PFSK-1 (cell line): ENCODE results near the gene ADAMTS2.

ENCODE experiments used
- POLR2AphosphoS5 ChIP-seq: IDR thresholded peaks from 2 replicates; pipeline ENCODE4 v1.6.1; 2012; ENCODE audit warnings: low read depth, mild to moderate bottlenecking, control low read depth, low read length, moderate library complexity
- REST ChIP-seq, 2 experiments: IDR thresholded peaks; 2 replicates each; pipeline versions ENCODE4 v1.6.1 to v1.8.0; 2011 to 2012; ENCODE audit warnings: low read depth in 2 of 2, low read length in 2 of 2, control low read depth in 1 of 2, inconsistent platforms in 1 of 2, mild to moderate bottlenecking in 1 of 2, moderate library complexity in 1 of 2; ENCODE audit not compliant: insufficient read depth in 1 of 2
- SIN3A ChIP-seq: IDR thresholded peaks from 2 replicates; pipeline ENCODE4 v1.6.1; 2012; ENCODE audit warnings: mild to moderate bottlenecking, low read length, moderate library complexity, borderline replicate concordance; ENCODE audit not compliant: insufficient read depth
- TAF1 ChIP-seq: IDR thresholded peaks from 2 replicates; pipeline ENCODE4 v1.6.1; 2012; ENCODE audit warnings: low read length, control low read depth, borderline replicate concordance; ENCODE audit not compliant: insufficient read depth

DNA sequence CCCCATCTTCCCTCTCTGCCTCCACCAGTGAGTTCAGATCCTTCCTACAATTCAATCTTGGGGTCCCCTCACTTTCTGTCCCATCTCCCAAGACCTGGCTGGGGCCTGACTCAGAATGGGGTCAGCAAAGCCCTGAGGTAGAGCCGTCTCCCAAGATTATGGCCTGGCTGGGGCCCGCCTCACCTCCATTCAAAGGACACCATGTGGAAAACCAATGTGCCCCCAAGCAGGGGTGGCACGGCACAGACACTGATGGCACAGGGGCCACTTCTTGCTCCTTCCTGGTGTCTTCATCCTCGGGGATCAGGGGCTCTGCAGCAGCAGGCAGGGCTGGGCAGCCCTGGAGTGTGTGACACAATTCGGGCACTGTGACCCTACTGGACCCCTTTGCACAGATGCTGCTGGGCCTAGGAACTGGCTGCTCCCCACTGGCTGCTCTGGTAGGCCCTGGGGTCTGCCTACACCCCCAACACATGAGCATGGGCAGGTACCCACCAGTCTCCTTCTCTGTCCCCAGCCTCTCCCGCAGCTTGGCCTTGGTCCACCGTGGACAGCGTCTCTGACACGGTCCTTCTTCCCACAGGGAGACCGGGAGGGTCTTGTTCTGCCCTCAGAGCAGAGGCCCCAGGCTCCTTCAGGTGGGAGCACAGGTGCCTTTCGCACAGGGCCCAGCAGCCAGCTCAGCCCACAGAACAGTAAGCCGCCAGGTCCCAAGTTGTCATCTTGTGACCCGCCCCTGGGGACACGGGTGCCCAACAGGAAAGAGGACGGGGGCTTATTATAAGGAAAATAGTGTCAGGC lies 89.5 kb downstream of the ADAMTS2 start:
- TF ChIP-seq TAF1 (no peak), POLR2AphosphoS5 (no peak), SIN3A (no peak), REST (IDR thresholded peaks at IDR 0.05; ENCODE audit: insufficient read depth in 1 of 2, low read depth in 2 of 2, low read length in 2 of 2) (no peak)
